UCSD-AML1 (cell line): ENCODE data around the gene TNNT3.
A peak's percentile ranks its signal among the peaks of the same experiment; 100 is the strongest.
"Not testable (repeated sequence)": the region's sequence is repeated elsewhere in the genome, so short reads cannot be mapped to it uniquely, and the experiment has no call there.

Source experiments
- DNase-seq: peaks from one replicate; lab custom pipeline; 2025; ENCODE audit not compliant: unreplicated experiment; lab: John Stamatoyannopoulos, UW

TNNT3 gene

GRCh38 chr11:1880746-1881441, 38.6 kb upstream of the TNNT3 start:
- DNase-seq, result no peak

- no peak for DNase-seq
Measured at GRCh38 chr11:1881442-1882264, 37.9 kb upstream of the TNNT3 start.

DNA sequence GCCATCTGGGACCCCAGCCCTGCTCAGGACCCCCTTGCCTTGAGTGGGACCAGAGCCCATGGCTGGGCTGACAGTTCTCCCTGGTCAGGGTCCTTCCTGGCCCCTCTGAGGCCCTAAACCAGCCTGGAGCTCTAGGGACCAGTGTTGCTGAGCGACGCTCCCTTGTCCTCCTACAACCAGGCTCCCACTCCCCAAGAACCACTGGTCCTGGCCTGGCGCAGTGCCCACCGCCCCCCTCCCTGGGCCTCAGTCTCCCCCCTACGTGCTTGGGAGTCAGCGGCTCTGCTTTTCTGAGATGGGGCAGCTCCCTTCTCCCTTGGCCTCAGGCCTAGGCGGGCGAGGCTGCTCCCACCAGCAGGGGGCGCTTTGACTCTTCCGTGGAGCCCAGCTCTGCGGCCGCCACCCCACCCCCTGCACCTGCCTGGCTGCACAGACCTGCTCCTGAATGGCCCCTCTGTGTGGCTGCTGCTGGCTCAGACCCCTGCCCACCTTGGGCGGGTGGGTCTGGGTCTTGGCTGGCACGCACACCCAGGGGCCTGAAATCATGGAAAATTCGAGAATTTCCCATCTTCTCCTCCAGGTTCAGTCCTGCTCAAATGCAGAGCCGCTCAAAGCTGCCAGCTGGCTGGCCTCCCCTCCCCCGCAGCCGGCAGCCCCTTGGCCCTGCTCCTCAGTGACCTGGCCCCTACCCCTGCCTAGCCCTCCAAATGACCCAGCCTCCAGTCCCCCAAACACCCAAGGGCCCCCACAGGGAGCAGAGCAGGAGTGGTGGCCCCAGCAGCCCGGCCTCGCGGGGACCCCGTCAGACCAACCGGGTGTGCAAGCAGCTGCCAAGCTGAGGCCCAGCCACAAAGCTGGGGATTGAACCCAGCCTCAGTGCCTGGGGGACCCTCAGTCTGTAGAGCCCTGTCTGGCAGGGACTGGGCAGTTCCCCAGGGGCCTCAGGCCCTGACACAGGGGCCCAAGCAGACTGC, 37.0 kb upstream of the TNNT3 start:
- DNase-seq, result peak; percentile 81

GRCh38 chr11:1883346-1884302, 35.9 kb upstream of the TNNT3 start:
- no peak for DNase-seq

DNA sequence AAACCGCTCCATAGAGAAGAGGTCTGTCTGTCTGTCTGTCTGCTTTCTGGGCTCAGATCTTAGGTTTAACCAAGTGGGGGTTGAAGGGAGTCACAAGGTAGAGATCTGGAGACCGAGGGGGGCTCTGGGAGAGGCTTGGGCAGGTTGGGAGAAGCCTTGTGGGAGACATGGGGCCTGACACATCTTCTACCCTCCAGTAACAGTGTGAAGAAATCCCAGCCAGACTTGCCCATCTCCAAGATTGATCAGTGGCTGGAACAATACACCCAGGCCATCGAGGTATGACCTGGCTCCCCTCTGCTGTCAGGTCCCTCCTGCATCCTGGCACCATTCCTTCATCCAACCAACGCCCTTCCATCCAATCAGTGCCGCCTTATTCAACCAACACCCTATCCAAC, 35.2 kb upstream of the TNNT3 start:
- no peak for DNase-seq

GRCh38 chr11:1886551-1886950, 33.0 kb upstream of the TNNT3 start:
- not testable (repeated sequence) for DNase-seq

GRCh38 chr11:1887451-1888346, 31.8 kb upstream of the TNNT3 start:
- no peak for DNase-seq

DNA sequence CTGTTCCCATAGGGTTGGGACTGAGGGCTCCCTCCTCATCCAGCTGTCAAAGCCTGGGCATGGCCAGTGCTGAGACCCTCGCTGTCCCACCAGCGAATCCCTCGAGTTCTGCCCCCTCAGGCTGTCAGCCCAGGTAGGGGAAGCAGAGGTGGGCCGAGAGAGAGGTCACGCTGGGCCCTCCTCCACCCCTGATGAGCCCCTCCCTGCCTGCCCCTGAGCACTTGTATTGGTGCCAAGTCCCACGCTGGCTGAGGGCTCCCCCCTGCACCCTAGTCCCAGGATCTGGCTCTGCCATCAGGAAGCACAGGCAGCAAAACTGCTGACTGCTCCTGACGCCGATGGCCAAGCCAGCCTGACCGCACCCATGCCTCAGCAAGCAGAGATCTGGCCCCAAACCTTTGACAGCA, 31.2 kb upstream of the TNNT3 start:
- DNase-seq, result no peak

- DNase-seq, result no peak
Measured at GRCh38 chr11:1888811-1889210, 30.7 kb upstream of the TNNT3 start.

DNA sequence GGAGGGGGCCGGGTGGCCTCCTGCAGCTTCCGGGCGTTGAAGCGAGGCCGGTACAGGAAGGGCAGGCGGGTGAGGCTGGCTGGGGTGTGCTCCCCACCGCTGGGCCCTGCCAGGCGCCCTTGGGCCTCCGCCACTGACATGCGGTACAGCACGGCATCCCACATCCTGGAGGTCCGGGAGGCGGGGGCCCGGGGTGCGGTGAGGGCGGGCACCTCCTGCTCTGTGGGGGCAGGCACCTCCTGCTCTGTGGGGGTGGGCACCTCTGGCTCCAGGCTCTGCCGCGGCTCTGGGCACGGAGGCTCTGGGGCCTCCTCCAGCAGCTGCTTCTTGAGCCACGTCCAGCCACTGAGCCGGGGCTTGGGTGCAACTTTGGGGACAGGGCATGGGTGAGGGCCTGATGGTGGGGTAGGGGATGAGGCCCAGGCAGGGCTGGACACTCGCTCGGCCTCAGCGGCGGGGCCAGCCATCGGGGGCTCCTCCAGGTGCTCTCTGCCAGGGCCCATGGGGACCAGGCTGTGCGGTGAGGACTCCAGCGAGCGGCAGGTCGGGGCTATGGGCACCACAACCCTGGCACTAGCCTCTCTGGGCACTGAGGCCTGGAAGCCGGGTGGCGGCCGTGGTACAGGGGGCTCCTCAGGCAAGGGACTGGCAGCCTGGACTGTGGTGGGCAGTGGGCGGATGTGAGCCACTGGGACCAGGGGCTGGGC, 30.1 kb upstream of the TNNT3 start:
- peak; percentile 92 for DNase-seq

DNA sequence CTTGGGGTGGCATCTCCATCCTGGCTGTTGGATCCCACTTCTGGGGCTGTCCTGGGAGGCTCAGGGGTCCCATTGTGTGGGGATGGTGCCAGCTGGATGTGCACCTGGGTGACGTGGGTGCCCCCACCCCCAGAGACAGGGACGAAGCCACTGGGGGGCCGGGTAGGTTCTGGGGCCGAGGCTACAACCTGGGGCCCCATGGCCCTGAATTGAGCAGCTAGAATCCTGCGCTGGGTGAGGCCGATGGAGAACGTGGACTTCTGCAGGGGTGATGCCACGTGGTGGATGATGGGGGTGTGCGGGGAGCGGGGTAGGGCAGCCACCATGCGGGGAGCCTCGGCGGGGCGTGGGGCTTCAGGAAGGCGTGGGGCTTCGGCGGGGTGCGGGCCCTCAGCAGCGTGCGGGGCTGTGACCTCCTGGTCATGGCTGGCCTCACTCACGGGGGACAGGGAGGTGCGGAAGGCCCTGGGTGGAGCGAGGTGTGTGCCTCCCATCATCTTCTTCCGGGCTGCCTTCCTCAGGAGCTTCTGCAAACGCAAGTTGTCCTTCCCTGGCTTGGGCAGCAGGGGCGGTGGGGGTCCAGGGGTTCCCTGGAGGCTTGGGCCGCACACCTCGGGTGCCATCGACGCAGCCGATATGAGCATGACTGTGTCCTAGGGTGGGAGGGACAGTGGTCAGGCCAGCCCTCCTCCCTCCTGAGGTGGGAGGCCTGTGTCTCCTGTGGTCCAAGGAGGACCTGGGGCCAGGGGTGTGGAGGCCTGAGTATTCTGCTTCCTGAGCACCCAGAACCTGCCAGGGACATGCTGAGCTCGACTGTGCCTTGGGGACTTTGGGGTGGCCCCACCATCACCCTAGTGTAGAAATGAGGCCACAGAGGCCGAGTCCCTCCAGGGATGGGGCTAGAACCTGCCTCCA, 29.3 kb upstream of the TNNT3 start:
- DNase-seq, result peak; percentile 71

- DNase-seq, result peak; percentile 69
Measured at GRCh38 chr11:1890856-1891830, 28.4 kb upstream of the TNNT3 start.

- DNase-seq, result no peak
Measured at GRCh38 chr11:1891831-1892115, 27.7 kb upstream of the TNNT3 start, which contains the start of gene PRR33. Gene PRR33 (minus strand): TSS chr11:1891895. CDS start chr11:1890584, 1,311 bp downstream.

DNA sequence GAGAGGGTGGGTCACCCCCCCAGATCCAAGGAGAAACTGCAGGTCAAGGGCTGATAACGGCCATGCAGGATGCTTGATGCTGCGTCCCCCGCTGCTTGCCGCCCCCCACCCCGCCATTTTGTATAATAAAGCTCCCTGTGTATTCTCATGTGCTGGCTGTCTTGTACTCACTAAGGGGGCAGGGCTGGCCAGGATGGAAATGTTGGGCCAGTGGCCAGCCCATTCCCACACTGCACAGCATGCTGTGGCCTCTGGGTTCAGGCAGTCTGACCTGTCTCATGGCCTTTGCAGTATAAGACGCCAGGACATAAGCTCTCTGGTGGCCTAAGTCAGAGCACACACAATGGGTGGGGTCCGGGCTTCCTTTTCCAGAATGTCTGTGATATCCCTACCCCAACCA, 27.4 kb upstream of the TNNT3 start:
- DNase-seq, result no peak

- no peak for DNase-seq
Measured at GRCh38 chr11:1892558-1892957, 26.9 kb upstream of the TNNT3 start.

DNA sequence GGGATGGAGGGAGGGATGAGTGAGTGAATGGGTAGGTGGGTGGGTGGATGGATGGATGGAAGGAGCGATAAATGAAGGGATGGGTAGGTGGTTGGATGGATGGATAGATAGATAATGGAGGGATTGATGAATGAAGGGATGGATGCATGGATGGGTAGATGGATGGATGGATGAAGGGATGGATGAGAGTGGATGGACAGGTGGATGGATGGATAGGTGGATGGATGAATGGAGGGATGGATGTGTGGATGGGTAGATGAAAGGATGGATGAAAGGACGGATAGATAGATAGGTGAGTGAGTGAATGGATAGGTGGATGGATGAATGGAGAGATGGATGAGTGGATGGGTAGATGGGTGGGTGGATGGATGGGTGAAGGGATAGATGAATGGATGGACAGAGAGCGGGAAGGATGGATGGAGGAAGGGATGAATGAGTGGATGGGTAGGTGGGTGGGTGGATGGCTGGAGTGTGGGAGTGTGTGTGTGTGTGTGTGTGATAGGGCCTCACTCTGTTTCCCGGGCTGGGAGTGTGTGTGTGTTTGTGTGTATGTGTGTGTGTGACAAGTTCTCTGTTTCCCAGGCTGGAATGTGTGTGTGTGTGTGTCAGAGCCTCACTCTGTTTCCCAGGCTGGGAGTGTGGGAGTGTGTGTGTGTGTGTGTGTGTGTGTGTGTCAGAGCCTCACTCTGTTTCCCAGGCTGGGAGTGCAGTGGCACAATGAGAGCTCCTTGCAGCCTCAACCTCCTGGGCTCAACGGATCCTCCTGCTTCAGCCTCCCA, 25.7 kb upstream of the TNNT3 start:
- DNase-seq, result no peak
